Neural crest cell (in vitro differentiated cells): Measurements from ENCODE around the gene TNF. TPM values are rescaled to one million over a fixed set of nuclear protein-coding genes. Genes with fewer than 3 reads are reported as not detected.

Source experiments
- DNase-seq: peaks from one replicate; pipeline ENCODE4 v3.0.0; 2021; ENCODE audit warnings: low read depth, mixed read lengths, low spot score
- H3K27ac Mint-ChIP-seq: one replicate; pipeline ENCODE4 v1.8.0; 2021; ENCODE audit warnings: mild to moderate bottlenecking, mixed read lengths; ENCODE audit not compliant: unreplicated experiment
- H3K27me3 Mint-ChIP-seq: 2 replicates; pipeline ENCODE4 v1.8.0; 2021; ENCODE audit warnings: low read depth, mild to moderate bottlenecking, mixed read lengths
- H3K36me3 Mint-ChIP-seq: 2 replicates; pipeline ENCODE4 v1.8.0; 2021; ENCODE audit warnings: low read depth, mild to moderate bottlenecking, mixed read lengths
- H3K4me1 Mint-ChIP-seq: 2 replicates; pipeline ENCODE4 v1.8.0; 2021; ENCODE audit warnings: mixed read lengths
- H3K4me3 Mint-ChIP-seq: one replicate; pipeline ENCODE4 v1.8.0; 2021; ENCODE audit warnings: mild to moderate bottlenecking, mixed read lengths
- H3K9me3 Mint-ChIP-seq: 2 replicates; pipeline ENCODE4 v1.8.0; 2021; ENCODE audit warnings: mixed read lengths
- total RNA-seq: library from RNA; stranded (reverse); gene quantifications from 2 replicates; pipeline ENCODE4 v1.2.1, GENCODE V29; 2021
- TF ChIP-seq, protein P1 (sequence below): fragments of 200-600 bp; sonication (generic); conservative IDR thresholded peaks from 2 replicates; pipeline ENCODE4 v1.5.0; 2021; ENCODE audit warnings: antibody characterized with exemption, mild to moderate bottlenecking

The TNF gene
- total RNA-seq, 1 donor from 2014 or later, result not detected

DNA sequence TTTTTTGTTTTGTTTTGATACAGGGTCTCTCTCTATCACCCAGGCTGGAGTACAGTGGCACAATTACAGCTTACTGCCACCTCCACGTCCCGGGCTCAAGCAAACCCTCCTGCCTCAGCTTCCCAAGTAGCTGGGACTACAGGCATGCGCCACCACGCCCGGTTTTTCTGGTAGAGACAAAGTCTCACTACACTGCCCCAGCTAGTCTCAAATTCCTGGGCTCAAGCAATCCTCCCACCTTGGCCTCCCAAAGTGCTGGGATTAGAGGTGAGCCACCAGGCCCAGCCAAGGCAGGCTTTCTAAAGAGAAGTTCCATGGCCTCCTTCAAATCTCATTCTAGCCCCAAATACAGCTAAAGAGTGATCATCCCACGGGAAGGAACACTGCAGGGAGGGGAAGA is 41.4 kb upstream of the TNF start:
- Mint-ChIP-seq H3K9me3 (no peaks in the 10 kb centered on the region), H3K36me3 (peaks cover 53% of the 10 kb centered on the region), H3K27me3 (no peaks in the 10 kb centered on the region), H3K4me3 (peak overlapping the region; percentile 62), H3K27ac (no peak overlapping the region), H3K4me1 (peaks cover 39% of the 10 kb centered on the region)
- TF ChIP-seq, protein P1, sequence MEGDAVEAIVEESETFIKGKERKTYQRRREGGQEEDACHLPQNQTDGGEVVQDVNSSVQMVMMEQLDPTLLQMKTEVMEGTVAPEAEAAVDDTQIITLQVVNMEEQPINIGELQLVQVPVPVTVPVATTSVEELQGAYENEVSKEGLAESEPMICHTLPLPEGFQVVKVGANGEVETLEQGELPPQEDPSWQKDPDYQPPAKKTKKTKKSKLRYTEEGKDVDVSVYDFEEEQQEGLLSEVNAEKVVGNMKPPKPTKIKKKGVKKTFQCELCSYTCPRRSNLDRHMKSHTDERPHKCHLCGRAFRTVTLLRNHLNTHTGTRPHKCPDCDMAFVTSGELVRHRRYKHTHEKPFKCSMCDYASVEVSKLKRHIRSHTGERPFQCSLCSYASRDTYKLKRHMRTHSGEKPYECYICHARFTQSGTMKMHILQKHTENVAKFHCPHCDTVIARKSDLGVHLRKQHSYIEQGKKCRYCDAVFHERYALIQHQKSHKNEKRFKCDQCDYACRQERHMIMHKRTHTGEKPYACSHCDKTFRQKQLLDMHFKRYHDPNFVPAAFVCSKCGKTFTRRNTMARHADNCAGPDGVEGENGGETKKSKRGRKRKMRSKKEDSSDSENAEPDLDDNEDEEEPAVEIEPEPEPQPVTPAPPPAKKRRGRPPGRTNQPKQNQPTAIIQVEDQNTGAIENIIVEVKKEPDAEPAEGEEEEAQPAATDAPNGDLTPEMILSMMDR, result no peak
- no peak for DNase-seq

DNA sequence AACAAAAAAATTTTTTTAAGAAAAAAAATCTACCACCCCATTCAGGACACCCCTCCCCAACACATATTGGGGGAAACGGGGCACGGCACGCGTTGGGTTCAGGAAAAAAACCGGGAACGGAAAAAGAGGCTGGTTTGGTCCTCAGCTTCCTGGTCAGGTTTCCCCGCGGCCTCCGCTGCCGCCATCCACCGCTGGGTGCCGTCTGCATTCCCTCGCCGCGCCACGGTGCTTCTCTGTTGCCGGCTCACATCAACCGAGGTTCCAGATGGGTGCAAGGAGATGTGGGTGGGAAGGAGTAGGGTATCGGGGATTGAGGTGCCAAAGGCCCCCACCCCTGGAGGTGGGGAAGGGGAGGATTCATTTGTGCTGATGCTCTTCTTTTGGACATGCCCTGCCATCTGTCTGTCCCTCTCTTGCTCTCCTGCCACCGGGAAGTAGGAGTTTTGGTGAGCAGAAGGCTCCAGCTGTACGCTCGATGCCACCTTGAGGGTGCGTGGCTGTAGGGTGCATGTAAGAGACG is 40.8 kb upstream of the TNF start:
- H3K4me1 Mint-ChIP-seq, result peaks cover 45% of the 10 kb centered on the region

DNA sequence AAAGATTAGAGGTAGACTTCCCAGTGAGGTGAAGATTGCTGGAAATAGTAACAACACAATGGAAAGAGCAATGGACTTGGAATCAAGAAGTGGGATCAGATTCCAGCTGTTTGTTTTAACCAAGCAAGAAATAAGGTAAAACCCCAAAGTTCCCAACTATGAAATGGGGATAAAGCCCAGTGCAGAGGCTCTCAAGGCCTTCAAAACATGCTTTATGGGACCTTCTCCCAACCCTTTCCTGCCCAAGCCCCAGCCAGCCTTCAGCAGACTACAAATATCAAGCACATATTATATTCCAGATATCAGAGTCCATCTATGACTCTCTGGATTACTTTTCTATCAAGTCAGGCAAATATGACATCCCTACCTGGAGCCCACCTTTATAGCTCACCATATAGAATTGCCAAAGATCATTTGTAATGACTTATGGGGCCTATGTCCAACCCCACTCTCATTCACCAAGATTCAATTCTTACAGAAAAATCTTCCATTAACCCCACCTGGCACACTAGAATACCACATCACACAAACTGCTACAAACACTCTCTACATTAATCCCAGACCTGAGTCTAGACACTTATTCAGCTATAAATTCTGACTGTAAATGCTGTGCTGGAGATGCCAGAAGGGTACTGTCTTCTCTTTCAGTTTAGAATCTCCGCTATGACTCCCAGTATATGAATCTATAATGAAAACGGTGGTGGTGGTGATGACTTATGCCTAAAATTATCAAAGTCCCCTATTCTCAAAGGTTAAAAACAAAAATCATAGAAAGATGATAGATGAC is 39.6 kb upstream of the TNF start:
- Mint-ChIP-seq H3K4me3 (peak overlapping the region; percentile 65), H3K4me1 (peaks cover 55% of the 10 kb centered on the region)
- TF ChIP-seq, protein P1, result no peak

More for the DNA sequence above, 40.8 kb upstream of the TNF start:
- no peaks in the 10 kb centered on the region for H3K9me3 Mint-ChIP-seq
- TF ChIP-seq, protein P1, result no peak
- H3K27me3 Mint-ChIP-seq, result no peaks in the 10 kb centered on the region
- H3K36me3 Mint-ChIP-seq, result peaks cover 58% of the 10 kb centered on the region
- H3K4me3 Mint-ChIP-seq, result peak overlapping the region; percentile 65
- no peak for DNase-seq
- no peak overlapping the region for H3K27ac Mint-ChIP-seq

DNA sequence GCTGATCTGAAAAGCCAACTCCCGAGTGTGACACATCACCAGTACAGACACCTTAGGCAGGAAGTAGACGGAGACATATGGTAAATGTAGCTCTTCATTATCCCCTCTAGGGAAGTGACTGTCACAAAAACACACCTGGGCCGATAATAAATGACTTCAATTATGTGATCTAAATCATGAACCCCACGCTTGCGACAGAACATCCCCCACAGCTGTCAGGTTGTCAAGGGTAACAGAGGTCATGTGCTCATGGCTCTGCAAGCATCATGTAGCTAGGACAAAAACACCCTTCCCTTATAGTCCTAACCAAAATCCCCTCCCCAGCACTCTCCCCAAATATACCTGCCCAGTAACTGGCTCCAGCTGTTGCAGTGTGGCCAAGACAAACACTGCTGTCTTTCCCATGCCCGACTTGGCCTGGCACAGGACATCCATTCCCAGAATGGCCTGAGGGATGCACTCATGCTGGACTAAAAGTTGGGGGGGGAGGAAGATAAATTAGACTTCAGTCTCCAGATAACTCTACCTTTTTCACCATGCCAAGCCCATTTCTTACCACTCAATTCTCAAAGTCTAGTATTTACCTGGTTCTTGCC is 36.5 kb upstream of the TNF start:
- H3K4me3 Mint-ChIP-seq, result peak overlapping the region; percentile 100
- no peaks in the 10 kb centered on the region for H3K27me3 Mint-ChIP-seq
- H3K9me3 Mint-ChIP-seq, result no peaks in the 10 kb centered on the region
- peaks cover 61% of the 10 kb centered on the region for H3K4me1 Mint-ChIP-seq
- TF ChIP-seq, protein P1, result no peak
- peaks cover 52% of the 10 kb centered on the region for H3K36me3 Mint-ChIP-seq
- no peak for DNase-seq
- H3K27ac Mint-ChIP-seq, result no peak overlapping the region

More for the DNA sequence above, 39.6 kb upstream of the TNF start:
- H3K27me3 Mint-ChIP-seq, result no peaks in the 10 kb centered on the region
- peaks cover 61% of the 10 kb centered on the region for H3K36me3 Mint-ChIP-seq
- no peak for DNase-seq
- H3K27ac Mint-ChIP-seq, result no peak overlapping the region
- H3K9me3 Mint-ChIP-seq, result no peaks in the 10 kb centered on the region

DNA sequence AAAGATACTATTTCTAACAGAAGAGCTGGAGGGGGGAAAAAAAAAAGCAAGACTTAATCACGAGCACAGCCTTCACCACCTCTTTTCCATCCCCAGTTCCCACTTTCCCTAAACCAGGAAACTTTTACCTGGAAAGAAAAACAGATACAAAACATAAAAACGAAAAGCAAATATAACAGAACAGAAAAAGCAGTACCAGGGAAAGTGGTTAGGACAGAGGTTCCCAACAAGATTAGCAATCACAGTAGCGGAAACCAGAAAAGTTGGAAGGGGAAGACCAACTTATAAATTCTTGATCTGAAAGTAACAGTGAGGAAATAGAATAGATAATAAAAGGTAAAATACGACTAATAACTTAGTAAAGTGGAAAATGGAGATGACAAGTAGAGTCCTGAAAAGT is 34.7 kb upstream of the TNF start:
- no peak for DNase-seq
- Mint-ChIP-seq H3K4me3 (peak overlapping the region; percentile 100), H3K4me1 (peaks cover 57% of the 10 kb centered on the region), H3K9me3 (no peaks in the 10 kb centered on the region), H3K36me3 (peaks cover 40% of the 10 kb centered on the region), H3K27me3 (no peaks in the 10 kb centered on the region), H3K27ac (peak overlapping the region; percentile 100)
- TF ChIP-seq, protein P1, result no peak
